Psoas muscle (tissue), 8 donors: ENCODE measurements around the gene RHOG. TPM values are rescaled to one million over a fixed set of nuclear protein-coding genes. Genes with fewer than 3 reads are reported as not detected.

Source experiments
- ATAC-seq, 4 donors: fragments of 200-7000 bp; cut with Tn5 transposase; one replicate each; pipeline ENCODE4 v1.9.1; 2020; ENCODE audit warnings: moderate library complexity in 3 of 4, mild to moderate bottlenecking in 2 of 4
- DNase-seq, 2 donors: peaks; one replicate each; pipeline ENCODE4 v3.0.0-alpha.2; 2020
- H3K27ac ChIP-seq: fragments of 200-600 bp; one replicate; pipeline ENCODE4 v1.8.0; 2022
- H3K27me3 ChIP-seq, 3 donors: fragments of 200-600 bp in 1 of 3; one replicate each; pipeline versions ENCODE4 v1.6.1 to v1.8.0; 2013 to 2022; ENCODE audit warnings: low read length in 2 of 3, mild to moderate bottlenecking in 2 of 3, moderate library complexity in 1 of 3; ENCODE audit not compliant: insufficient read depth in 3 of 3
- H3K36me3 ChIP-seq, 2 donors: fragments of 200-600 bp in 1 of 2; one replicate each; pipeline versions ENCODE4 v1.6.1 to v1.8.0; 2013 to 2022; ENCODE audit warnings: low read depth in 1 of 2, mild to moderate bottlenecking in 1 of 2, moderate library complexity in 1 of 2; ENCODE audit not compliant: insufficient read depth in 1 of 2
- H3K4me1 ChIP-seq: fragments of 200-600 bp; one replicate; pipeline ENCODE4 v1.8.0; 2022
- H3K4me3 ChIP-seq: fragments of 200-600 bp; one replicate; pipeline ENCODE4 v1.8.0; 2022; ENCODE audit warnings: mild to moderate bottlenecking
- H3K9me3 ChIP-seq: fragments of 200-600 bp; one replicate; pipeline ENCODE4 v1.8.0; 2022
- CTCF ChIP-seq: fragments of 200-600 bp; IDR thresholded peaks from one replicate; pipeline ENCODE4 v1.8.0; 2022; ENCODE audit warnings: antibody characterized with exemption
- WGBS, 3 donors: extraction: QIAGEN DNeasy Blood & Tissue Kit; methylation state at CpG; one replicate each; pipeline versions ENCODE4 v1.1.6 to v1.1.7; 2013; 5-methylcytosine and 5-hydroxymethylcytosine counted together
- intact Hi-C, 2 donors: fragments of 100-400 bp; cut with DNase I; formaldehyde crosslinking; loops; one replicate each; pipeline versions ENCODE4 v1.11.0 to v1.14.2; 2022
- polyA plus RNA-seq, 3 donors: library from polyadenylated mRNA; stranded (reverse); fragments of 200-250 nt; gene quantifications; one replicate each; pipeline ENCODE4 v1.2.3, GENCODE V29; 2013
- total RNA-seq, 4 donors: library from RNA; stranded (reverse); fragmentation: NEBNext Ultra II Directional in 2 of 4; extraction: Animal tissue kit (Norgen Biotek cat#: 25700) in 2 of 4; gene quantifications; one replicate each; pipeline versions ENCODE4 v1.2.1 to v1.2.4, GENCODE V29; 2021 to 2023
- donor health status: healthy with polysubstance abuse.
- donor health status: DM: no; HTN: no; CAD: no; lungs with moderate emphysema.
- donor health status: Bipolar disorder and iron deficiency.
- donor health status: healthy.
- donor health status: DM: yes; HTN: yes; CAD: no.
- donor health status: DM: no; HTN: no; CAD: no.
- donor health status: DM: no; HTN: no; CAD: no.
- donor health status: DM: yes; HTN: yes; CAD: no.

Gene RHOG
- total and polyA plus RNA-seq, 7 donors: 22.4 to 80.1 (median 40.9) TPM

- Histone ChIP-seq H3K27ac (no peak overlapping the region), H3K4me1 (no peaks in the 10 kb centered on the region), H3K9me3 (no peaks in the 10 kb centered on the region), H3K36me3 (peaks cover 4 to 35% of the 10 kb centered on the region in 2 donors), H3K27me3 (no peaks in the 10 kb centered on the region), H3K4me3 (no peak overlapping the region)
- WGBS, 3 donors: 92 to 97% (median 94%) methylated on average over 3 of the region's 3 CpGs
- intact Hi-C loops: no loop called here
- ATAC-seq (no peak), DNase-seq (no peak)
- TF ChIP-seq CTCF: no peak
These were observed 14.0 kb downstream of the RHOG start for GRCh38 chr11:3826721-3827120.

GRCh38 chr11:3825473-3826154, 15.1 kb downstream of the RHOG start:
- intact Hi-C loops: no loop called here
- 83 to 84% (median 83%) methylated on average over 8 of the region's 8 CpGs for WGBS, 3 donors
- H3K27me3 ChIP-seq: no peaks in the 10 kb centered on the region
- no peak for TF ChIP-seq CTCF
- DNase-seq (no peak), ATAC-seq (peak in 1 of 4 donors; percentile 11)
- H3K4me1 ChIP-seq: no peaks in the 10 kb centered on the region
- H3K9me3 ChIP-seq: no peaks in the 10 kb centered on the region
- H3K36me3 ChIP-seq: peaks cover 4 to 35% of the 10 kb centered on the region in 2 donors
- H3K27ac ChIP-seq: no peak overlapping the region
- no peak overlapping the region for H3K4me3 ChIP-seq

- Histone ChIP-seq H3K36me3 (peaks cover under 1 to 28% of the 10 kb centered on the region in 2 donors), H3K27ac (no peak overlapping the region)
These were observed 15.9 kb downstream of the RHOG start for GRCh38 chr11:3824714-3825472.

GRCh38 chr11:3823762-3824506, 16.8 kb downstream of the RHOG start:
- DNase-seq (no peak), ATAC-seq (no peak)
- Histone ChIP-seq H3K27ac (no peak overlapping the region), H3K27me3 (no peaks in the 10 kb centered on the region), H3K36me3 (peaks cover 0 to 22% of the 10 kb centered on the region in 2 donors), H3K4me3 (no peak overlapping the region), H3K4me1 (no peaks in the 10 kb centered on the region), H3K9me3 (no peaks in the 10 kb centered on the region)
- 92 to 95% (median 94%) methylated on average over 30 of the region's 30 CpGs for WGBS, 3 donors
- intact Hi-C loops: no loop called here
- TF ChIP-seq CTCF: no peak

More at GRCh38 chr11:3824714-3825472, 15.9 kb downstream of the RHOG start:
- Histone ChIP-seq H3K4me3 (no peak overlapping the region), H3K27me3 (no peaks in the 10 kb centered on the region), H3K4me1 (no peaks in the 10 kb centered on the region), H3K9me3 (no peaks in the 10 kb centered on the region)
- DNase-seq: peak; percentile 62 to 78
- intact Hi-C loops: no loop called here
- peak; percentile 53 to 77 (median 65) for ATAC-seq
- WGBS, 3 donors: 77 to 82% (median 79%) methylated on average over 18 of the region's 18 CpGs
- peak; percentile 46 for TF ChIP-seq CTCF
